GM12892 (cell line): ENCODE measurements around the gene RAB44.

ENCODE experiments used
- POLR2A ChIP-seq: IDR thresholded peaks from 2 replicates; pipeline ENCODE4 v1.6.1; 2011; ENCODE audit warnings: low read depth, low read length, control low read depth
- POLR2AphosphoS5 ChIP-seq: IDR thresholded peaks from 2 replicates; pipeline ENCODE4 v1.6.1; 2011; ENCODE audit warnings: low read depth, low read length, control low read depth

DNA sequence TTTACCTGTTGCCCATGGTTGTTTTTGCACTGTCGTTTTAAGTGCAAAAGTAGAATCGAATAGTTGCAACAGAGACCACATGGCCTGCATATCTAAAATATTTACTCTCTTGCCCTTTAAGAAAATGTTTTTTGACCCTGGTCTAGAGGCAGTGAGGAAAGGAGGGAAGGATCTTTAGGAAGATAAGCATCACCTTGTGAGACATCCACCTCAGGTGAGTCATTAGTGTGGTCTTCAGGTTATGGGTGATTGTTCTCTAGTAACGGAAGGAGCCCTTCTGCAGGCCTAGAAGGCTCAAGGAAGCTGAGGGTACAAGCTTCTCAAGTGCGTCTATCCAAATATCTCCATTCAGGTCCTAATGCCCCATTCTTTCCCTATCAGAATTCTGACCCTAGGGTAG, 6.6 kb upstream of the RAB44 start:
- no peak for TF ChIP-seq POLR2A
- no peak for TF ChIP-seq POLR2AphosphoS5
